SK-MEL-5 (cell line): ENCODE results near the gene SV2C. TPM values are rescaled to one million over a fixed set of nuclear protein-coding genes. Genes with fewer than 3 reads are reported as not detected.

Experiments used
- DNase-seq: peaks from one replicate; pipeline ENCODE4 v3.0.0-alpha.2; 2016; ENCODE audit warnings: low read depth, low spot score
- in situ Hi-C: cut with HindIII; loops from 2 replicates; pipeline ENCODE4 v1.10.0; 2016; ENCODE audit warnings: low sequenced_read_pairs, high pct_unique_total_duplicates, low pct_unique_long_range_greater_than_20kb
- total RNA-seq: library from RNA; depleted of rRNA; stranded (reverse); fragments of >200 nt; shearing (Covaris generic); gene quantifications from 2 replicates; pipeline ENCODE4 v1.2.3, GENCODE V29; 2014

Gene SV2C
- total RNA-seq, 1 experiment from 2014 or later = not detected

DNA sequence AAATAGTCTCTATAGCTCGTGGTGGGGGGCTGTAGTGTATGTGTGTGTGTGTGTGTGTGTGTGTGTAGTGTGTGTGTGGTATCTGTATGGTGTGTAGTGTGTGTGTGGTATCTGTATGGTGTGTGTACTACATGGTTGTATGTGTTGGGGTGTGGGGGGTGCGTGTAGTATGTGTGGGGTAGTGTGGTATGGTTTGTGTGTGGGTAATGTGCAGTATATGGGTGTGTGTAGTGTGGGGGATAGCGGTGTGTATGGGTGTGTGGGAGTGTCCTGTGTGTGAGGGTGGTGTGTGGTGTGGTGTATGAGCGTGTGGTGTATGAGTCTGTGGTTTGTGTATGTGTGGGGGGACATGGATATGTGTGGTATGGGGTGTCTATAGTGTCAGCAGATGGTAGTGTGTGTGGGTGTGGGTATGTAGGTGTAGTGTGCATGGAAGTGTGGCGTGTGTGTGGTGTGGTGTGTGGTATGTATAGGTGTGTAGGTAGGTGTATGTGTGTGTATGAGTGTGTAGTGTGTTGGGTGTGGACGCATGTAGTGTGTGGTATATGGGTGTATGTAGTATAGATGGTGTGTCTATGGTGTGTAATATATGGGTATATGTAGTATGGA is 174.1 kb downstream of the SV2C start:
- no peak for DNase-seq
- in situ Hi-C loops = no loop called here

DNA sequence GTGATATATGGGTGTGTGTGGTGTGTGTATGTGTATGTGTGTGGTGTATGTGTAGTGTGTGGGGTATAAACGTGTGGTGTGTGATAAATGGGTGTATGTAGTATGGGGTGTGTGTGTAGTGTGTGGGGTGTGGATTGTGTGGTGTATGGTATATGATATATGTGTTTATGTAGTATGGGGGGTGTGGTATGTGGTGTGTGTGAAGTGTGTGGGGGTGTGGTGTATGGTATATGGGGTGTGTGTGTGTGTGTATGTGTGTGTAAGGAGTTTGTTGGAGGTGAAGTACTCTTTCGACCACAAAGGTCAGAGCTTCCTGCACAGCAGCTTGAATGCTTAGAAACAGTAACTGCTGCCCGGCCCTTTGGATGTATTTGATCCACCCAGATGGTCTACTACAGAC is 174.7 kb downstream of the SV2C start:
- DNase-seq = no peak
- in situ Hi-C loops = no loop called here

- no peak for DNase-seq
- in situ Hi-C loops = no loop called here
Observed at GRCh38 chr5:76264681-76265080, 181.5 kb downstream of the SV2C start.

DNA sequence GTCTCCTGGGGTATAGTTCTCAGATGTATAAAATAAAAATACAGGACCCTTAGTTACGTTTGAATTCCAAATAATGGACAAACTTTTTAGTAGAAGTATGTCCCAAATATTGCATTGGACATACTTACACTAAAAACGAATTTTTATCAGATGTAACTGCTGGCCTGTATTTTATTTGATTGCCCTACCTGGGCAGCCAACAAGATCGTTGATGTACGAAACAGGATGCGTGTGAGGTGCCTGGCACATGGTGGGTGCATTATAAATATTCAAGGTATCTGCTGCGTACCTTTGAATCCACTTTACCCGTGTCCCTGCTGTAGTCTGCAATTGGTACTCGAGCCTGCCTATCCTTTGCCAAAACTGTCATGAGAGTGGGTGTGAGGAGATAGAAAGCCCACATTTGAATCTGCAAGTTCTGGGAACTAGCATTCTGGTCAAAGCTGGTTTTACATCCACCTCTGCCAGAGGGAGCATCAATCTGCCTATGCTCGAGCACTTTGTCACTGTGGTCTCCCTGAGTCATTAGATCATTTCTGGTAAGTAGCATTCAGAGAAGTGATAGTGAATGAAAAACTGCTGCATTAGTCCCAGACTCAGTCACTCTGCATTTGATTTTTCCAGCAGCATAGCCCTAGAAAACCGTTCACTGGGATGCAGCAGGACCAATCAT is 186.2 kb downstream of the SV2C start:
- DNase-seq = no peak
- in situ Hi-C loops = no loop called here

DNA sequence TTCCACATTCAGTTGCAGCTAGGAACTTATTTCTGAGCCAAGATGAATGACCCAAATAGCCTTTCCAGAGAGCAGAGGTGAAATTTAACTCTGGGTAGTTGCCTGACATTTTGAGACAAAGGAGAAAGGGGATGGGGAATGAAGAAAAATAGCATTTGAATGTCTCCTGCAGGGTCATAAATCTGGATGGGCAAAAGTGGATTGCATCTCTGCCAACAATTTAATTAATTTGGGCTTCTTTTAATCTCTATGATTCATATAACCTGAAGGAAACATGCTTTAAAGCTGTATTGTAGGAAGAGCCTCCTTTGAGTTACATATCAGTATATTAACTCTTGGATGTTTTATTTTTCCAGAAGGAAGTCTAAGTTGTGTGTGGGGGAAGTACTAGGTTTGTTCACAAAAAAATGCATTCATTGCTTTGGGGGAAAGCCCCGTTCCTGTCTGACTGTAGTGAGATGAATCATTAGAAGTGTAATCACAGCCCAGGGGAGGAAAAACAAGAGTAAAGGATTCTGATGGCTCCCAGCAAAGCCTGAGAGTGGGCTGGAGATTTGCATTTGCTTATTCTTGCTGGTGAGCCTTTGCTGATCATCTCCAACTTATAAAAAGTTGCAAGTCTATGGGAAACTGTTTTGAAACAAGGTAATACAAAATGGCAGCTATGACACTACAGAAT is 186.9 kb downstream of the SV2C start:
- no peak for DNase-seq
- in situ Hi-C loops = no loop called here

DNA sequence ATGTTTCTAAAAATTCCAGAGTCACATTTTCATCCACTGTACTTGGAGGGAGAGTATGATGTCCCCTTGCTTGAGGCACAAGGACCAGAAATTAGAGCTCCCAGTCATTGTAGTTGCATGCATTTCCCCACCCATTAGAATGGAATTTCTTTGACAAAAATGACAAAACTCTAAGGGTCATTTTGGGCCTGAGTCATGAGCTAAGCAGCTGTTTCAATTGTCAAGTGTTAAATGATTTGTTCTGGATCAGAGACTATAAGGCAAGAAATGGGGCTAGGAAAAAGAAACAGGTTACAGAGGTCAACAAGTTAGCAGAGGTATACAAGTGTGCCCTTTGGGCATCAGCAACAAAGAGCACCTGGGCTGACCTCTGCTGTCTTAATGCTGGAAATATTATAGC is 188.7 kb downstream of the SV2C start:
- no peak for DNase-seq
- in situ Hi-C loops = no loop called here

GRCh38 chr5:76273206-76273885 is 190.2 kb downstream of the SV2C start:
- in situ Hi-C loops = no loop called here
- no peak for DNase-seq

DNA sequence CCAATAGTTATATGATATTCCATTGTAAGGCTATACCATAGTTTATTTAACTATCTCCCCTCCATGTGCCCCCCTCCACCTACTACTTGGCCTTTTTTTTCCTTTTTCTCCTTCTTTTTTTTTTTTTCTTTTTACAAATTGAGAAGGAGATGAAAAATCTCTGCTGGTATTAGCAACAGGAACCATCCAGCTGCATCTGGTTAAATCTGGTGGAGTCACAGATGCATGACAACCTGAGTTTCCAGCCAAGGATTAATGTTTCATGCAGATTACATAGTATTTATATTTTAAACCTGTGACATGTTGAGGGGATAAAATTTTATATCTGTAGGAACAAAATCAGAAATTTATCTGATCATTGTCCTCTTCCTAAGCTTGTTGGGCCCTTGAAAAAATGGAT is 191.4 kb downstream of the SV2C start:
- in situ Hi-C loops = no loop called here
- no peak for DNase-seq

DNA sequence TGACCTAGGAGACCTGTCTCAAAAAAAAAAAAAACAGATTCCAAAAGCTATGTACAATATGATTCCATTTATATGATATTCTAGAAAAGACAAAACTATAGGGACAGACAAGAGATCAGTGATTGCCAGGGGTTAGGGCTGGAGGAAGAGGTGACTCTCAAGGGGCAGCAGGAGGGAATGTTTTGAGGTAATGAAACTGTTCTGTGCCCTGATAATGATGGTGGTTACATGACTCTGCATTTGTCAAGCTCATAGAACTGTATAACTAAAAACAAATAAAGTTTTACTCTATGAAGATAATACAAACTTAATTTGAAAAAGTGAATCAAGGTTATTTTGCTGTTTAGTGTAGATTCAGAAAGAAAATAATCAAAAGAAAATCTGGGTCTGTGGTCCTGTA is 194.6 kb downstream of the SV2C start:
- in situ Hi-C loops = no loop called here

DNA sequence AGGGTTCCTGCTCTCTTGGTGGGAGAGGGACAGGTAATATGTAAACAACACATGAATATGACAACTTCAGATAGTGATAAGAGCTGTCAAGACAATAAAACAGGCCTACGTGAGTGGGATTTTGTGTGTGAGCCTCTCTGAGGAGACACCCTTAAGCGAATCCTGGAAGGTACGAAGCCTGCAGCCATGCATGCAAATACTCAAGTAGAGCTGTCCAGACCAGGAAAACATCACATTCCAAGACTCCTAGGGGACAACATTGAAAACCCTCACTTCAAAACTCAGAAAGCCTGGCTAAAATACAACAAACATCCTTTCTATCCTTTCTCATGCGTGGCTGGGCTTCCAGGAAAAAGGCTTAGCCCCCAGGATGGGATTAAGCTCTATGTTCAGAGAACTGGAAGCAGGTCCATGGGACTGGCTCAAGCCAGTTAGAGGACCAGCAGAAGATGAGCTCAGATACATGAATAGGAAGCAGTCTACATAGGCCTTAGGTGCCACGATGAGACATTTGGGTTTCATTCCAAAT is 195.1 kb downstream of the SV2C start:
- DNase-seq = no peak
- in situ Hi-C loops = no loop called here

More for the DNA sequence above, 194.6 kb downstream of the SV2C start:
- DNase-seq = no peak

- in situ Hi-C loops = no loop called here
- no peak for DNase-seq
Observed at GRCh38 chr5:76280494-76280893, 197.3 kb downstream of the SV2C start.

- no peak for DNase-seq
Observed at GRCh38 chr5:76283670-76284069, 200.5 kb downstream of the SV2C start.

GRCh38 chr5:76289692-76290091 is 206.5 kb downstream of the SV2C start:
- DNase-seq = no peak
- in situ Hi-C loops = no loop called here

More at GRCh38 chr5:76283670-76284069, 200.5 kb downstream of the SV2C start:
- in situ Hi-C loops = no loop called here

GRCh38 chr5:76290321-76290757 is 207.2 kb downstream of the SV2C start:
- in situ Hi-C loops = no loop called here
- DNase-seq = no peak

DNA sequence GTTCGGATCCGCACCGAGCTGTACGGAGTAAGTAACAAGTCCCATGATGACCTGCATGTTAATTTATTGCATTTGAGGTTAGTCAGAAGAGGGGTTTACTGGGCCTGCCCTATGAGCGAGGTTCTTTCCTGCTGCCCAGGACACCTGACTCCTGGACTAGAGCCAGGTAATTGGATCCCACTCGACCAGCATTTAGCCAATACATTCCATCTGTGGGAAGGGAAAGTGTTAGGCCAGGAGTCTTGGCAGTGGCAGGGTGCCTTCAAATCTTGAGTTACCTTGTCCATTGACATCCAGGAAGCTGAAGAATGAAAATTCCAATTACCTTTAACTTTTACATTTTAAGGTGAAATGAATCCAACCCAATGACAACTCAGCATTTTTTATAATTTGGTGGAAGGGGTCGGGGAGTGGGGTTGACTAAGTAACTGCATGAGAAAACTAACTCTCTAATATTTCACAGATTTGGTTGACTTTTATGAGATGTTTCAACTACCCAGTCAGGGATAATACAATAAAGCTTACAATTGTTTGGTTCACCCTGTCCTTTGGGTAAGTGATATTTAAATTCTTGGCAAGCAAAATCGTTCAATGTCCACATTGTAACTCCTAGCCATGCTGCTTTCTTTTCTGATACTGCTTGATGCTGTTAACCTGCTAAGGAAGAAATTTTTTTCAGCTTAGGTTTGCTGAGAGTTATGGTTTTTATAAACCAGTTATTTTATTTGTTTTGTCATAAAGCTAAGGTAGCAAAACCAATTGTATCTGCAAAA is 208.3 kb downstream of the SV2C start:
- DNase-seq = no peak
- in situ Hi-C loops = no loop called here

- DNase-seq = no peak
- in situ Hi-C loops = no loop called here
Observed at GRCh38 chr5:76292620-76293322, 209.6 kb downstream of the SV2C start.

- in situ Hi-C loops = no loop called here
- DNase-seq = no peak
Observed at GRCh38 chr5:76294573-76294972, 211.4 kb downstream of the SV2C start.
